Nephron progenitor cell (in vitro differentiated cells): ENCODE data around the gene JMJD4.

Source experiments
- DNase-seq: peaks from one replicate; pipeline ENCODE4 v3.0.0; 2021
- H3K27ac Mint-ChIP-seq: 2 replicates; pipeline ENCODE4 v1.8.0; 2021; ENCODE audit warnings: mild to moderate bottlenecking, moderate library complexity, mixed read lengths
- H3K27me3 Mint-ChIP-seq: 2 replicates; pipeline ENCODE4 v1.8.0; 2021; ENCODE audit warnings: mild to moderate bottlenecking, low read depth, mixed read lengths; ENCODE audit not compliant: poor library complexity
- H3K36me3 Mint-ChIP-seq: 2 replicates; pipeline ENCODE4 v1.8.0; 2021; ENCODE audit warnings: low read depth, mixed read lengths
- H3K4me1 Mint-ChIP-seq: 2 replicates; pipeline ENCODE4 v1.8.0; 2021; ENCODE audit warnings: mixed read lengths
- H3K4me3 Mint-ChIP-seq: 2 replicates; pipeline ENCODE4 v1.8.0; 2021; ENCODE audit warnings: mild to moderate bottlenecking, moderate library complexity, mixed read lengths
- H3K9me3 Mint-ChIP-seq: 2 replicates; pipeline ENCODE4 v1.8.0; 2021; ENCODE audit warnings: mild to moderate bottlenecking, moderate library complexity, mixed read lengths
- CTCF ChIP-seq: fragments of 200-600 bp; sonication (generic); IDR thresholded peaks from 2 replicates; pipeline ENCODE4 v1.5.0; 2021; ENCODE audit warnings: antibody characterized with exemption

Gene JMJD4

GRCh38 chr1:227746676-227747075, 11.6 kb upstream of the JMJD4 start:
- Mint-ChIP-seq H3K27me3 (no peaks in the 10 kb centered on the region), H3K36me3 (no peaks in the 10 kb centered on the region), H3K4me1 (no peaks in the 10 kb centered on the region), H3K27ac (peak overlapping the region; percentile 62), H3K9me3 (no peaks in the 10 kb centered on the region), H3K4me3 (no peak overlapping the region)
- no peak for DNase-seq
- TF ChIP-seq CTCF = no peak

DNA sequence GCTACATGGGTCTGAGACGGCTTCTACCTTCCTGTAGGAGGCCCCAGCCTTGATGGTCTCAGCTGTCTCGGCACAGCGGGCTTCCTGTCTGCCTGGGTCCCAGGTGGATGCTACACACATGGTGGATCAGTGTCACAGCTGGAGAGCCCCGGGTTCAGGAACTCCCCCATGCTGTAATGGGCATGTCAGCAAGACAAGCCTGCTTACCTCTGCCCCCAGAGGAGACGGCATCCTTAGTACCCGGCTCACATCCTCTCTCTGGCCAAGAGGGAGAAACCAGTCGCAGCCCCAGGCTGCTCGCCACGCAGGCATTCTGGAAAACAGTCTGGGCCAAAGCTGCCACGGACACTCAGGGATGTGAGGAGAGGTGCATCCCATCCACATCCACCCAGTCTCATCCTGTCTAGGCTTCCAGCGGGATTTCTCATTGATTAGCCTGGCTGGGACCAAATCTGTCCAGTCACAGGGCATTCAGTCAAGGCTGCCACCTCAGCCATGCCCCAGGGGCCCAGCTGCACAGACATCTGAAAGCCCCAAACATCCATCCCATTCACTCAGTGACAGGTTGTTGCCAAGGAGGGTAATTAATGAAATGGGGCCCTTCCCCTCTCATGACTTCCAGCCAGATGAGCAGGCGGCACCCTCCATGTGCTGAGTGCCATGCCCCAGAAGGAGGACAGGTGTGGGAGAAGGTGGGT, 10.6 kb upstream of the JMJD4 start:
- Mint-ChIP-seq H3K9me3 (no peaks in the 10 kb centered on the region), H3K4me3 (no peak overlapping the region), H3K27ac (no peak overlapping the region), H3K27me3 (no peaks in the 10 kb centered on the region), H3K4me1 (peaks cover 8% of the 10 kb centered on the region), H3K36me3 (no peaks in the 10 kb centered on the region)
- no peak for DNase-seq
- TF ChIP-seq CTCF = no peak

DNA sequence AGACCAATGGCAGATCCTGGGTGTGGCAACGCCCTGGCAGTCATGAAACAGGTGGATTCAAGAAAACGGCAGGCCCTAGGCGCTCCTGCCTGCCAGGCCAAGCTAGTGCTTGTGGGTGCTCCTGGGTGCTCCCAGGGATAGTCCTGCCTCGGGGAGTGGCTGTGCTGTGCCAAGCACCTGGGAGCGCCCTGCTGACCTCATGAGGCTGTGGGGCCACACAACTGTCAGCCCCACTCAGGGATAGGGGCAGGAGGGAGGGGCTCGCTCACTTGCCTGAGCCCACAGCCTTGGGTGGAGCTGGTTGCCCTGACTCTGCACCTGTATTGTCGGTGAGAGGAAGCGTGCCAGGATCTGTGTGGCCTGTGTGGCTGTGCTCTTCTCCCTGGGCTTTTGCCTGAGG, 9.6 kb upstream of the JMJD4 start:
- no peak for DNase-seq
- H3K4me3 Mint-ChIP-seq = no peak overlapping the region
- H3K9me3 Mint-ChIP-seq = no peaks in the 10 kb centered on the region
- H3K27me3 Mint-ChIP-seq = no peaks in the 10 kb centered on the region
- H3K36me3 Mint-ChIP-seq = no peaks in the 10 kb centered on the region
- peaks cover 8% of the 10 kb centered on the region for H3K4me1 Mint-ChIP-seq
- H3K27ac Mint-ChIP-seq = no peak overlapping the region
- TF ChIP-seq CTCF = no peak

- Mint-ChIP-seq H3K9me3 (no peaks in the 10 kb centered on the region), H3K4me3 (no peak overlapping the region), H3K36me3 (no peaks in the 10 kb centered on the region), H3K4me1 (peaks cover 8% of the 10 kb centered on the region), H3K27me3 (no peaks in the 10 kb centered on the region), H3K27ac (no peak overlapping the region)
- DNase-seq = no peak
- no peak for TF ChIP-seq CTCF
These were observed 7.9 kb upstream of the JMJD4 start for GRCh38 chr1:227742738-227743715.

DNA sequence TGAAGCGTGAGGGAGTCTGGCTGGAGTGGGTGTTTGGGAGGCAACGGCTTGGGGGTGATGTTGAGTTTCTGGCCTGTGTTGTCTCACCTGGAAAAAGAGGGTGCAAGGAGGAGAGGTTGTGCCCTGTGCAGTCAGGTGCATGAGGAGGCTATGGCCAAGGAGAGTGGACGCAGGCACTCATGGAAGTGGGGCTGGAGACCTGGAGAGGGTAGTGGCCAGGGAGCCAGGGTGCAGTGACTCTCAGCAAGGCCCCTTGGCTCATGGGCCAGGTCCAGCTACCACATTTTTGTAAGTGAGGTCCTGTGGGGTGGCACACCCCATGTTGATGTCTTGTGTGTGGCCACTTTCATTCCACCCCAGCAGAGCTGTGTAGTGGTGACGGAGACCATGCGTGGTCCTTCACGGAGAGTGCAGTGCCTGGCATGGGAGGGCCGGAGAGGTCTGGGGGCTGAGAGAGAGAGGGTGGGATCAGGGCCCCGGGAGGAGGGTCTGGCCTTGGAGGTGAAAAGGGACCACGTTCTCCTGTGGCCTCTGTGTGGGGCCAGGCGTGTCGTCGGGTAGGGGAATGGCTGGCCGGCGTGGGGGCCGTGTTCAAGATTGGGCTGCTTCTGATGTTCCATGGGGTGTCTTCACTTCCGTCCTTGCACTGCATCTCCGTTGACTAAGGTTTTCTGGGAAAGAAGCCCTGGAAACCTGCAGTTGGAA, 6.2 kb upstream of the JMJD4 start:
- no peak for TF ChIP-seq CTCF
- peaks cover 17% of the 10 kb centered on the region for H3K4me1 Mint-ChIP-seq
- H3K4me3 Mint-ChIP-seq = no peak overlapping the region
- H3K9me3 Mint-ChIP-seq = no peaks in the 10 kb centered on the region
- peak overlapping the region; percentile 94 for H3K27ac Mint-ChIP-seq
- H3K36me3 Mint-ChIP-seq = peaks cover 6% of the 10 kb centered on the region
- H3K27me3 Mint-ChIP-seq = no peaks in the 10 kb centered on the region
- no peak for DNase-seq
